ENCODE results near the gene DNAL1.

- no peak for TF ChIP-seq CTCF (IDR thresholded peaks at IDR 0.05)
- no peak for TF ChIP-seq ZFX (IDR thresholded peaks at IDR 0.05; ENCODE audit: borderline replicate concordance)
Observed at GRCh38 chr14:73723406-73723796, 78.6 kb downstream of the DNAL1 start.
